HepG2 (cell line): ENCODE measurements around the gene MYO15A. TPM values are rescaled to one million over a fixed set of nuclear protein-coding genes. Genes with fewer than 3 reads are reported as not detected.

ENCODE experiments used
- ELK4 ChIP-seq: sonication (generic); formaldehyde crosslinking; IDR thresholded peaks from 2 replicates; pipeline ENCODE4 v1.9.0; 2021; ENCODE audit warnings: missing genetic modification reagents, borderline replicate concordance
- HIC2 ChIP-seq: sonication (generic); formaldehyde crosslinking; IDR thresholded peaks from 2 replicates; pipeline ENCODE4 v1.9.0; 2022; ENCODE audit warnings: low read depth, missing genetic modification reagents
- IRF2 ChIP-seq: IDR thresholded peaks from 2 replicates; pipeline ENCODE4 v1.6.1; 2018; ENCODE audit warnings: missing genetic modification reagents, missing compliant biosample characterization
- MAF1 ChIP-seq: sonication (generic); formaldehyde crosslinking; IDR thresholded peaks from 2 replicates; pipeline ENCODE4 v1.5.0; 2020; ENCODE audit warnings: missing genetic modification reagents, borderline replicate concordance
- MYNN ChIP-seq: sonication (generic); formaldehyde crosslinking; IDR thresholded peaks from 2 replicates; pipeline ENCODE4 v1.4.0; 2020; ENCODE audit warnings: mild to moderate bottlenecking, low read depth, missing genetic modification reagents
- THRA ChIP-seq: sonication (generic); formaldehyde crosslinking; IDR thresholded peaks from 2 replicates; pipeline ENCODE4 v1.4.0; 2020; ENCODE audit warnings: missing genetic modification reagents, borderline replicate concordance
- ZFP36L1 ChIP-seq: sonication (generic); formaldehyde crosslinking; IDR thresholded peaks from 2 replicates; pipeline ENCODE4 v1.8.0; 2022; ENCODE audit warnings: mild to moderate bottlenecking, missing genetic modification reagents, moderate library complexity
- ZNF136 ChIP-seq: sonication (generic); formaldehyde crosslinking; IDR thresholded peaks from 2 replicates; pipeline ENCODE4 v1.8.1; 2022; ENCODE audit warnings: low read depth, mild to moderate bottlenecking, moderate library complexity, missing genetic modification reagents
- ZNF24 ChIP-seq: fragments of 450-650 bp; IDR thresholded peaks from 2 replicates; pipeline ENCODE4 v1.6.1; 2017; ENCODE audit warnings: antibody characterized with exemption, mild to moderate bottlenecking
- ZNF563 ChIP-seq: sonication (generic); formaldehyde crosslinking; IDR thresholded peaks from 2 replicates; pipeline ENCODE4 v1.8.0; 2022; ENCODE audit warnings: mild to moderate bottlenecking, moderate library complexity, missing genetic modification reagents
- ZSCAN21 ChIP-seq: sonication (generic); formaldehyde crosslinking; IDR thresholded peaks from 2 replicates; pipeline ENCODE4 v1.8.0; 2022; ENCODE audit warnings: mild to moderate bottlenecking, missing genetic modification reagents, moderate library complexity, borderline replicate concordance
- polyA plus RNA-seq, 8 experiments: library from polyadenylated mRNA; depleted of rRNA in 3 of 8; stranded (reverse) in 7 of 8; unstranded in 1 of 8; fragments of >200 nt; fragmentation: Illumina TruSeq in 4 of 8; extraction: Trizol in 4 of 8; gene quantifications; 2 replicates each; pipeline versions ENCODE4 v1.2.1 to v1.2.3, GENCODE V29; 2011 to 2016; ENCODE audit warnings: low read depth in 4 of 8, missing spikeins in 1 of 8, mixed read lengths in 1 of 8; ENCODE audit not compliant: insufficient read depth in 1 of 8
- total RNA-seq, 5 experiments: library from RNA; depleted of rRNA; stranded (reverse); fragments of >200 nt; fragmentation: Illumina TruSeq; extraction: Trizol; gene quantifications; 2 replicates each; pipeline ENCODE4 v1.2.3, GENCODE V29; 2016; ENCODE audit warnings: low read depth in 1 of 5
- TF ChIP-seq, protein P1 (sequence below), 2 experiments: sonication (generic) in 1 of 2; formaldehyde crosslinking in 1 of 2; IDR thresholded peaks; 2 replicates each; pipeline versions ENCODE4 v1.4.0 to v1.6.1; 2018 to 2020; ENCODE audit warnings: missing genetic modification reagents in 2 of 2, borderline replicate concordance in 1 of 2, low read depth in 1 of 2, mild to moderate bottlenecking in 1 of 2, missing biosample characterization in 1 of 2

The MYO15A gene
- total and polyA plus RNA-seq, 2 of the 13 experiments (the other 11 are each of a cell fraction or from before 2014, with no cell fraction given), result 0.07 to 0.20 TPM

GRCh38 chr17:18182978-18183333 lies 74.4 kb downstream of the MYO15A start (continued):
- 0 out of 2 replicates have a peak, but pooled peaks have one; percentile 60 for TF ChIP-seq HIC2 (CRISPR knock-in tag)
- 0 out of 2 replicates have a peak, but pooled peaks have one; percentile 30 for TF ChIP-seq MAF1
- TF ChIP-seq ZNF136 (CRISPR knock-in tag), result peak; percentile 84; the same call in 1 of the 2 replicates
- 0 out of 2 replicates have a peak, but pooled peaks have one; percentile 40 for TF ChIP-seq ELK4 (CRISPR knock-in tag)
- TF ChIP-seq ZSCAN21 (CRISPR knock-in tag), result no peak
- TF ChIP-seq ZNF563 (CRISPR knock-in tag), result no peak; the same call in 1 of the 2 replicates
- TF ChIP-seq ZNF24, result no peak
- TF ChIP-seq THRA (CRISPR knock-in tag), result no peak
- peak; percentile 36; the same call in 1 of the 2 replicates for TF ChIP-seq IRF2 (CRISPR knock-in tag)
- TF ChIP-seq, protein P1, sequence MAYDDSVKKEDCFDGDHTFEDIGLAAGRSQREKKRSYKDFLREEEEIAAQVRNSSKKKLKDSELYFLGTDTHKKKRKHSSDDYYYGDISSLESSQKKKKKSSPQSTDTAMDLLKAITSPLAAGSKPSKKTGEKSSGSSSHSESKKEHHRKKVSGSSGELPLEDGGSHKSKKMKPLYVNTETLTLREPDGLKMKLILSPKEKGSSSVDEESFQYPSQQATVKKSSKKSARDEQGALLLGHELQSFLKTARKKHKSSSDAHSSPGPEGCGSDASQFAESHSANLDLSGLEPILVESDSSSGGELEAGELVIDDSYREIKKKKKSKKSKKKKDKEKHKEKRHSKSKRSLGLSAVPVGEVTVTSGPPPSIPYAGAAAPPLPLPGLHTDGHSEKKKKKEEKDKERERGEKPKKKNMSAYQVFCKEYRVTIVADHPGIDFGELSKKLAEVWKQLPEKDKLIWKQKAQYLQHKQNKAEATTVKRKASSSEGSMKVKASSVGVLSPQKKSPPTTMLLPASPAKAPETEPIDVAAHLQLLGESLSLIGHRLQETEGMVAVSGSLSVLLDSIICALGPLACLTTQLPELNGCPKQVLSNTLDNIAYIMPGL (CRISPR knock-in tag; IDR thresholded peaks at IDR 0.05; ENCODE audit: borderline replicate concordance in 1 of 2, low read depth in 1 of 2), result peak; percentile 38 to 77; a peak in 3 of 4 replicates
- TF ChIP-seq MYNN (CRISPR knock-in tag), result no peak
- TF ChIP-seq ZFP36L1 (CRISPR knock-in tag), result peak; percentile 80; the same call in 1 of the 2 replicates
